T-helper 2 cell treated with Interferon-gamma antibody and Interleukin-4, amounts not matched to agents 5 μg/mL and 100 μg/mL, for 36 hours (primary cell): ENCODE data around the gene DNAJC27.

Source experiments
- DNase-seq: peaks from one replicate; pipeline ENCODE4 v3.0.0; 2021; ENCODE audit warnings: low spot score
- H3K27ac Mint-ChIP-seq: one replicate; pipeline ENCODE4 v1.8.0; 2021; ENCODE audit warnings: mild to moderate bottlenecking, mixed read lengths
- H3K27me3 Mint-ChIP-seq: one replicate; pipeline ENCODE4 v1.8.0; 2021; ENCODE audit warnings: low read depth, mixed read lengths
- H3K36me3 Mint-ChIP-seq: one replicate; pipeline ENCODE4 v1.8.0; 2021; ENCODE audit warnings: low read depth, mixed read lengths
- H3K4me1 Mint-ChIP-seq: one replicate; pipeline ENCODE4 v1.8.0; 2021; ENCODE audit warnings: low read depth, mixed read lengths
- H3K4me3 Mint-ChIP-seq: one replicate; pipeline ENCODE4 v1.8.0; 2022; ENCODE audit warnings: mild to moderate bottlenecking, moderate library complexity, mixed read lengths
- H3K9me3 Mint-ChIP-seq: one replicate; pipeline ENCODE4 v1.8.0; 2021; ENCODE audit warnings: mixed read lengths

Gene DNAJC27

DNA sequence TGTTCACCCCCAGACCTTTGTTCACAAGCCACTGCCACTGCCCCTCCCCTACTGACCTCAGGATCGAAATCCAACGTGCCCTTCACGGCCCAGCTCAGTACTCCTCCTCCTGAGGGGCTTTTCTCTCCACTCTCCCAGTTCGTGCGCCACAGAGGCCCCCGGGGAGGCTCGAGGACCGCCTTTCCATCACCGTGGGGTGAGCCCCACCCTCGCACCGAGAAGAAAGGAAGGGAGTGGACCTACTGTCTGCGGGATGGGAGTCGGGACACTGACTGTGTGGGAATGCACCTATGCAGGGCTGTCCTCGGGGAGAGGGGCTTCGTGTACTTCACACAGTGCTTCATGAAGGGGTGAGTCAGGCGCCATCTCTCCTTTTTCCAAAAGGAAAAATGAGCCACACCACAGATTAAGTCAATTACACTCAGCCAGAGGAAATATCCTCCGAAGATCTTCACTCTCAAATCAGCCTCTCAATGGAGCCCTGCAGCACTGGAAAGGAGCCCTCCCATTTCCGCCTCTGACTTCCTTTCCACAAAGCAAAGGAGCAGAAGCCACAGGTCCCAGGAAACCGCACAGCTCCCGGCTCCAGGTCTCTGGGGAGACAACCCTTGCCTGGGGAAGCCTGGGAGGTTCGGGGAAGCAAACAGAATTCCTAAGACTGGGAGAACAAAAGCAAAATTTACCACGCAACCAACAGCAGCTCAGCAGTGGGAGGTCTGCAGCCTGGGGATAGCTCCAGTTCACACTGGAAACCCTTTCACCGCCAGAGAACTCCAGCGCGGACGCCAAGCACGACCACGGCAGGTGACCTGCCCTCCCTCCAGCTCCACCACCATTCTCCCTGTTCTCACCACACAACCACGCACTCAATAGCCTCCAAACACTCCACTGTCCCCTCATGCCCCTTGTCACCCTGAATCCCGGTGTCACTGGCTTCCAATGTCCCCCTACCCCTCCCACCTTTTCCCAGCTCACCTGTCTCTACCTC, 73.3 kb downstream of the DNAJC27 start:
- Mint-ChIP-seq H3K27me3 (no peaks in the 10 kb centered on the region), H3K36me3 (peaks cover 67% of the 10 kb centered on the region), H3K4me3 (no peak overlapping the region), H3K4me1 (no peaks in the 10 kb centered on the region), H3K27ac (no peak overlapping the region), H3K9me3 (peaks cover 50% of the 10 kb centered on the region)
- no peak for DNase-seq

- no peak for DNase-seq
- H3K27ac Mint-ChIP-seq, result no peak overlapping the region
- H3K4me3 Mint-ChIP-seq, result no peak overlapping the region
- H3K9me3 Mint-ChIP-seq, result peaks cover 59% of the 10 kb centered on the region
- no peaks in the 10 kb centered on the region for H3K27me3 Mint-ChIP-seq
- peaks cover 55% of the 10 kb centered on the region for H3K36me3 Mint-ChIP-seq
- H3K4me1 Mint-ChIP-seq, result no peaks in the 10 kb centered on the region
These were observed 77.0 kb downstream of the DNAJC27 start for GRCh38 chr2:24894750-24895149.

- no peaks in the 10 kb centered on the region for H3K4me1 Mint-ChIP-seq
- H3K9me3 Mint-ChIP-seq, result peaks cover 54% of the 10 kb centered on the region
- H3K36me3 Mint-ChIP-seq, result peaks cover 50% of the 10 kb centered on the region
- DNase-seq, result no peak
- no peak overlapping the region for H3K27ac Mint-ChIP-seq
- H3K27me3 Mint-ChIP-seq, result no peaks in the 10 kb centered on the region
- H3K4me3 Mint-ChIP-seq, result no peak overlapping the region
These were observed 77.8 kb downstream of the DNAJC27 start for GRCh38 chr2:24893934-24894333.
